GM15510 (cell line): ENCODE data around the gene HPN.

Experiments
- POLR2A ChIP-seq: IDR thresholded peaks from 3 replicates; pipeline ENCODE4 v1.6.1; 2011; ENCODE audit warnings: borderline replicate concordance; ENCODE audit not compliant: insufficient read length; ENCODE audit errors: extremely low read depth

HPN gene

DNA sequence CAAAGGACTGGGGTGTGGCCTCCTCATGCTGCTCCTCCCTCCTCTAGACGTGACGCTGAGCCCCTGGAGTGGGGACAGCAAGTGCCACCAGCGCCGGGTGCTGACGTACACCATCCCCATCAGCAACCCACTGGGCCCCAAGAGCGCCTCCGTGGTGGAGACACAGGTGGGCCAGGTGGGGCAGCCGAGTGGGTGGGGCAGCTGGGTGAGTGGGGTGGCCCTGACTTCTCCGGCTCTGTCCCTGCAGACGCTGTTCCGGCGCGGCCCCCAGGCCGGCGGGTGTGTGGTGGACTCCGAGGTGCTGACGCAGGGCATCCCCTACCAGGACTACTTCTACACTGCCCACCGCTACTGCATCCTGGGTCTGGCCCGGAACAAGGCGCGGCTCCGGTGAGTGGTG is 22.4 kb upstream of the HPN start:
- no peak for TF ChIP-seq POLR2A

DNA sequence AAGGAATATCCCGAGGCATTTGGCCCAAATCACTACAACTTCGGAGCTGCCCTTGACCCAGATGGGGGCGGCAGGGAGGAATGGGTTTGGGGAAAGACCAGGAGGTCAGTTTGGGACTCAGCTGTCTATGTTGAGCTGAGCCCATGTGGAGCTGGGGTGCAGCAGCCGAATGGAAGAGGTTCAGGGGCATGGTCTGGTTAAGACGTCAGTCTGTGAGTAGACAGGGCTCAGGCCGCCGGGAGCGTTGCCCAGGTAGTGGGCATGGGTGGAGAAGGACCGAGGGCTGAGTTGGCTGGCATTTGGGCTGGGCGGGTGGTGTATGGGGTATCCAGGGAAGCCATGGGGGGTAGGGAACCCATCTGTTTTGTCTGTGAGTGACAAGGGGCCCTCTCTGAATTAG is 20.5 kb upstream of the HPN start:
- TF ChIP-seq POLR2A: no peak

DNA sequence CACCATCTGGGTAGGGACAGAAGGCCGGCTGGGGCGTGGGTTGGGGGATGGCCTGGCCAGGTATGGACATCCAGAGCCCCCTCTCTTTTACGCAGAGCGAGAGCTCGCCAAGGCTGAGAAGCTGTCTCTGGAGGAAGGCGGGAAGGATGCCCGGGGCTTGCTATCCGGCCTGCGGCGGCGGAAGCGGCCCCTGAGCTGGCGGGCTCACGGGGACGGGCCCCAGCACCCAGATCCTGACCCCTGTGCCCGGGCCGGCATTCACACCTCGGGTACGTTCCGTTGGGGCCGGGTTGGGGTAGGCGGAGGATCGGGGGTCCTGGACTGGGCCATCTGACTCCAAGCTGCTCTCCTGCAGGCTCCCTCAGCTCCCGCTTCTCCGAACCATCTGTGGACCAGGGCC is 19.9 kb upstream of the HPN start:
- no peak for TF ChIP-seq POLR2A

DNA sequence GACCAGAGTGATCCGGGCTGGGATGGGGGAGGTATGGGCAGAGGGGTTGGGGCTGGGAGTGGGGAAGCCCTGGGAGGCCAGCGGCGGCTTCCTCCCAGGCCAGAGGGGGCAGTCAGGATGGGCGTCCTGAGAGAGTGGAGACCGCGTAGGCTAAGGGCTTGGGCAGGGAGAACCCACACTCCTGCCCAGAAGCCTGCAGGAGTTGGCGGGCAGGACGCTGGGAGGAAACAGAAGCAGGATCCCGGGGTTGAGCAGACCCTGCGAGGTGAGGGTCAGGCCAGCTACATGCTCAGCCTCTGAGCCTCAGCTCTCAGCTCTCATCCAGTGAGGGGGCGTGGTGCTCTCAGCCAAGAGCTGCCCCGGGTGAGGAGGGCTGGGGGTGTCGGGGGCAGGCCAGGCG is 19.1 kb upstream of the HPN start:
- TF ChIP-seq POLR2A: no peak

DNA sequence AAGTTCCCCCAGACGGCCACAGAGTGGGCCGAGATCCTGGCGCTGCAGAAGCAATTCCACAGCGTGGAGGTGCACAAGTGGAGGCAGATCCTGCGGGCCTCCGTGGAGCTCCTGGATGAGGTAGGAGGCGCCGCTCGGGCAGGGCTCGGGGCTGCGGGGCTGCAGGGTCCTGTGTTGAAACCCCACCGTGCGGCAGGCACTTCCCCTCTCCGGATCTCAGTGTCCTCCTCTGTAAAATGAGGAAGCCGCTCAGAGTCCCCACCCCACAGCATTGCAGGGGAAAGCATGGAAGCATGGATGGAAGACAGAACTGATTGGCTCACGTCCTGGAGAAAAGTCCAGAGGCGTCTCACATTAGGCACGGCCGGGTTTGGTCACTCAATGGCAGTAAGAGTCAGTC is 18.1 kb upstream of the HPN start:
- no peak for TF ChIP-seq POLR2A

DNA sequence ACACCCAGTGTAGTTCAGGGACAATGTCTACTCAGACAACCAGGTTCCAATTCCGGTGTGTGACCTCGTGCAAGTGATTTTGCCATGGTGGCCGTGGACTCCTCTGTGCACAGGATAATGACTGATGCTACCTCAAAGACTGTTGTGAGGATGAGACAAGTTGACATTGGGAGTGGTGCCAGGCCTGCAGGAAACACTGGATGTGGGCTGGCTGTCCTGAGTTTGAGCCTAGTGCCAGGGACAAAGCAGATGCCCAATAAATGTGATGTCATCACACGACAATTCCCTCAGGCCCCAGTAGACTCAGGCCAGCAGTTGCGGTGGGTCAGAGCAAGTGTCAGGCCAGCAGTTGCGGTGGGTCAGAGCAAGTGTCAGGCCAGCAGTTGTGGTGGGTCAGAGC is 17.4 kb upstream of the HPN start:
- TF ChIP-seq POLR2A: no peak

DNA sequence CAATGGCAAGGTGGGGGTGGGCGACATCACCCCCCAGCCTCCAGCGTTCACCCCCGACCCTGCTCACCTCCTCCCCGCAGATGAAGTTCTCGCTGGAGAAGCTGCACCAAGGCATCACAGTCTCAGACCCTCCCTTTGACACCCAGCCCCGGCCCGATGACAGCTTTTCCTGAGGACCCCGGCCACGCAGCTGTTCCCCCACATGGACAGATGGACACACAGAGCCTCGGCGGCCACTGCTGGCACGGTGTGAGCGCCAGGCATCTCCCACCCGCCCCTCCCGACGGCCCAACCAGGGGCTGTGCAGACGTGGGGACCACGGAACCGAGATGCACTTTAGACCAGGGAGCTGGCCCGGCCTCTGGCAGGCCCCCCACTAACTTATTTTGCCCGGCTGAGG is 15.6 kb upstream of the HPN start:
- TF ChIP-seq POLR2A: no peak

DNA sequence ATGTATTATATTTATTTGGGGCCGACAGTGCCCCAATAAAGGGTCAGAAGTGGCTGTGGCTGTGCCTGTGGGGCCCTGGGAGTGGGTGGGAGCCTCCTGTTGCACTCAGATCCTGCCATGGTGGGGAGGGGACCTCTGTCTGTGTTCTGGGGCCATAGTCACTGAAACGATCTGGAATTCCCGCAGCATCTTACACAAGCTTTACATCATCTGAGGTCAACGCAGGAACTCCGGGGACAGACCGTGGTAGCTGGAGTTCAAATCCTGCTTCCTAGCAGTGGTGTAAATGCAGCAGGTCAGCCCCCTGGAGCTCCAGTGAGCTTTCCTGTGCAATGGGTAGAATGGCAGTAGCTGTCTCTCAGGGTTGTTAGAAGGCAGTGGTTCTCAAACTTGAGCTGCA is 15.1 kb upstream of the HPN start:
- no peak for TF ChIP-seq POLR2A

DNA sequence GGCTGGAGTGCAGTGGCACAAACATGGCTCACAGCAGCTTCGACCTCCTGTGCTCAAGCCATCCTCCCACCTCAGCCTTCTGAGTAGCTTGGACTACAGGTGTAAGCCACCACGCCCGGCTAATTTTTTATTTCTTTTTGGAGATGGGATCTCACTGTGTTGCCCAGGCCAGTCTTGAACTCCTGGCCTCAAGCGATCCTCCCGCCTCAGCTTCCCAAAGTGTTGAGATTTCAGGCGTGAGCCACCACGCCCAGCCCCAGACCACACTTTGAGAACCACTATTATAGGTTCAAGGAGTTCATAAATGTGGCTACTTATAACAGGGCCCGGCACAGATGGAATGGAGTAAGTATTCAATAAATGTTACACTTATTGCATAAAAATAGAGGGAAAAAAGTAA is 14.5 kb upstream of the HPN start:
- no peak for TF ChIP-seq POLR2A

DNA sequence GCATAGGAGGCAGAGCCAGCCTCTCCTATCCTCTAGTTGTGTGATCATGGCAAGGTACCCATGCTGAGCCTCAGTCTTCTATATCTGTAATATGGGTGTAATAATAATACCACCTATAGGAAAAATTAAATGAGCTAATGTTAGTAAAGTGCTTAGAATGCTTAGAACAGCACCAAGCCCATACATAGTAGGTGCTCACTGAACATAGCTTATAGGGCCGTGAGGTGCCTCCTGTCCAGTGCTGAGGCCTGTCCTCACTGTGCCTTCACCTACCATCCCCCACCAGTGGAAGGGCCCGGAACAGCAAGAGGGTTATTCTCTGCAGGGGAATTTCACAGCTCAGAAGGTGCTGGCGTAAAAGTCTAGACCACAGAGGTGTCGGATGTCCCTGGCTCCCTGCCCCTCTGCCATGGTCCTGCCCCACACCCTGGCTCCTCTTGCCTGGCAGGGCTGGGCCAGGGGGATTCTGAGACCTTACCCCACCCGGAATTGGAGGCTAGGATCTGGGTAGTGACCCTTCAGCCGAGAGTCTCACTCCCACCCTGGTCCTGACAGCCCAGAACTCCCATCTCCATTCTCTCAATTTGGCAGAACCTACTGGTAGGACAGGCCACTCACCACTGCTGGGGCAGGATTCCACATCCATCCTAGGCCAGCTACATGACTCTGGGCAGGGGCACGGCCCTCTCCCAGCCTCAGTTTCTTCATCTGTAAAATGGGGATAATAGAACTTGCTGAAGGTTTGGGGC is 13.5 kb upstream of the HPN start:
- TF ChIP-seq POLR2A: no peak

DNA sequence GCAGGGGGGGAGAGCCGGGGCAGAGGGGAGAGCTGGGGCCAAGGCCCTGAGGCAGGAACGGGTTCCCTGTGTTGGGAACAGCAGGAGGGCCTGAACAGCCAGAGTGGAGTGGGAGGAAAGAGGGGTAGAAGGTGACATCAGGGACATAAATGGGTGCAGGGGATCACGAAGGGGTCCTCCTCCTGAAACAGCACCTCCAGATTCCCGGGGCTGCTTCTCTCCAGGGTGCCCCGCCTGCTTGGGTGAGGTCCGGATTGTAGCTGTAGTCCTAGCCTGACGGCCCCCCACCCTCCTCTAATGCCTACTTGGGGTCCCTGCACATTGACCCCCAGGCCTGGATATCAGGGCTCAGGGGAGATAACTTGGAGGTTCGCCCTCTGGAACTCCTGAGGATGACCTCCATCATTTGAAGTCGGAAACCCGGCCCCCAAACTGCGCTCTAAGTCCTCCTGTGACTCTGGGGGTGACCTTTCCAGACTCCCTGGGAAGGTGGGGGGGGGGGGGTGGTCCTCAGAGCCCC is 11.7 kb upstream of the HPN start:
- TF ChIP-seq POLR2A: no peak

DNA sequence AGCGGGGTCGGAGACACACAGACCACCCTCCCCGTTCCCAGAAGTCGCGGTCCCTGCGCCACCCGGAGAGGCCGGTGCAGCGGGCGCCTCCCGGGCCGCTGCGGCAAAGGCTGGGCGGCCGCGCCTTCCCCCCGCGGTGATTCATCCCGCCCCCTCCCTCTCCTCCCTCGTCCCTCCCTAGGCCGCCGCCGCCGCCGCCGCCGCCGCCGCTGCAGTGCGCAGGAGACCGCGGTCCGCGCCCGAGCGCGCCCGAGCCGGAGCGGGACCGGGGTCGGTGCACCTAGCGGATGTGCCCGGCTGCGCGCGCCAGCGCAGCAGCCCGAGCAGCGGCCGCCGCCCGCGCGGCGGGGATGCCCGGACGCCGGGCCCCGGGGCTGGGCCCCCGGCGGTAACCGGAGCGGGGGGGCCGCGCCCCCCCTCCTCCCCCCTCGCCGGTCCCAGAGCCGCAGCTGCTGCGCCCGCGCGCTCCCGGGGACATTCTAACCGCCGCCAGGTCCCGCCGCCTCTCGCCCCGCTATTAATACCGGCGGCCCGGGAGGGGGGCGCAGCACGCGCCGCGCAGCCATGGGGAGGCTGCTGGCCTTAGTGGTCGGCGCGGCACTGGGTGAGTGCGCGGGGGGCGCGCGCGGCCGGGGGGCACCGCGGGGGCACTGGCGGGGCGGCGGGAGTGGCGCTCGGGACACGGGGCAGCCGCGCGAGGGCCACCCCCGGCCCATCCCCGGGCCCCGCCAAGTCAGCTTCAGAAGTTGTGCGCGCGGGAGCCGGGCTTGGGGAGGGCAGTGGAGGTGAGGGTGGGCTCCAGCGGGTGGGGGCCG is 11.1 kb upstream of the HPN start, which contains the start of gene SCN1B:
Gene SCN1B, plus strand, starts transcription at position 214 of the 815 bp plus-strand sequence. Its CDS starts 351 bp downstream, at position 565.
- TF ChIP-seq POLR2A: no peak

DNA sequence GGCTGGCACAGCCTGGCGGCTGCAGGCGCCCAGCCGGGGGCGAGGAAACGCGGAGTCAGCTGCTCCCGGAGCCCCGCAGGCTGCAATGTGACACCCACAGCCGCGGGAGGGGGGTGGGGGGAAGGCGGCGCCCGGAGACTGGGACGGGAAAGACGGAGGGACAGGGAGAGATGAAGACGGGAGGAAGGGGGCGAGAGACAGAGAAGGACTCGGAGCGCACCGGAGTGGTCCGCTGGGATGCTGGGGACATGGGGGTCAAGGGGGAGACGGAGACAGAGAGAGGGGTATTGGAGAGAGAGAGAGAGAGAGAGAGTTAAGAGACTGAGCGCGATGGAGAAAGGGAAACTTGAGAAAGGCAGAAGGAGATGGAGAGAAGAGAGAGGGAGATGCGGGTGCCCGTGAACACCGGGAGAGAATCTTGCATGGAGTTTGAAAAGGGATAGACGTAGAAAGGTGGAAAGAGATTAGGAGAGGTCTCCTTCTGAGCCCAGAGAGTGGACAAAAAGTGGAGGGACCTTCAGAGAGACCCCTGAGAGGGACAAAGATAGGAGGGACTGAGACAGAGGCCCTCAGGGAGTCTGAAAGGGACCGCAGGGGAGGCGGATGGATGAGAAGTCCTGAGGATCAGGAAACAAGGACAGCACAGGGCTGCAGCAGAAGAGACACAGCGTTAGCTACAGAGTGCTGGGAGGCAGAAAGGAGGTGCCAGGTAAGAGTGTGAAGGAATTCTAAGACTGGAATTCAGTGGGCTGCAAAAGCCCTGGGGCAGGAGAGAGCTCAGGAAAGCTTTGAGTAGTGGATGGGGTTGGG is 10.2 kb upstream of the HPN start:
- TF ChIP-seq POLR2A: no peak

DNA sequence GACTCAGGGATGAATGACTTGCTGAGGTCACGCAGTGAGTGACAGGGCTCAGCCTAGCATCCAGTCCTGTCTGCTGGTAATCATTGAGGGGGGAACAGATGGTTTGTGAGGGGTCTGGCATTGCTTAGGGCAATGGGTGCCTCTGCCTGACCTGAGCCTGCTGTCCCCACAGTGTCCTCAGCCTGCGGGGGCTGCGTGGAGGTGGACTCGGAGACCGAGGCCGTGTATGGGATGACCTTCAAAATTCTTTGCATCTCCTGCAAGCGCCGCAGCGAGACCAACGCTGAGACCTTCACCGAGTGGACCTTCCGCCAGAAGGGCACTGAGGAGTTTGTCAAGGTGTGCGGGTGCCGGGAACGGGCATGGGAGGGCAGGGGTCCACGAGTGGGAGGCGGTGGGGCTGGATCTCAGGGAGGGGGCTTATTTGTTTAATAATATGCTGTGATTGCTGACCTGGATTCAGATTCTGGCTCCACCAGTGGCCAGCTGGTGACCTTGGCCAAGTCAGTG is 9.1 kb upstream of the HPN start:
- TF ChIP-seq POLR2A: no peak
